ENCODE data around the gene RAD18.

Gene RAD18

GRCh38 chr3:8966150-8966819 lies 3.0 kb upstream of the RAD18 start:
- TF ChIP-seq FOXP2 (optimal IDR thresholded peaks at IDR 0.05; ENCODE audit: borderline replicate concordance, extremely low read depth, extremely low read length, insufficient read depth) (no peak), POLR2AphosphoS5 (IDR thresholded peaks at IDR 0.05; ENCODE audit: low read depth, low read length) (no peak), TAF1 (IDR thresholded peaks at IDR 0.05; ENCODE audit: borderline replicate concordance, insufficient read depth, low read length) (no peak), REST (IDR thresholded peaks at IDR 0.05; ENCODE audit: insufficient read depth in 1 of 2, low read depth in 2 of 2, low read length in 2 of 2) (no peak), SIN3A (IDR thresholded peaks at IDR 0.05; ENCODE audit: borderline replicate concordance, insufficient read depth, low read length) (no peak)

GRCh38 chr3:8964436-8965370 lies 1.4 kb upstream of the RAD18 start:
- TF ChIP-seq POLR2AphosphoS5 (IDR thresholded peaks at IDR 0.05; ENCODE audit: low read depth, low read length) (no peak), FOXP2 (optimal IDR thresholded peaks at IDR 0.05; ENCODE audit: borderline replicate concordance, extremely low read depth, extremely low read length, insufficient read depth) (no peak), SIN3A (IDR thresholded peaks at IDR 0.05; ENCODE audit: borderline replicate concordance, insufficient read depth, low read length) (no peak), REST (IDR thresholded peaks at IDR 0.05; ENCODE audit: insufficient read depth in 1 of 2, low read depth in 2 of 2, low read length in 2 of 2) (no peak), TAF1 (IDR thresholded peaks at IDR 0.05; ENCODE audit: borderline replicate concordance, insufficient read depth, low read length) (no peak)

- TF ChIP-seq POLR2AphosphoS5 (IDR thresholded peaks at IDR 0.05; ENCODE audit: low read depth, low read length) (no peak), SIN3A (IDR thresholded peaks at IDR 0.05; ENCODE audit: borderline replicate concordance, insufficient read depth, low read length) (no peak), REST (IDR thresholded peaks at IDR 0.05; ENCODE audit: insufficient read depth in 1 of 2, low read depth in 2 of 2, low read length in 2 of 2) (no peak), TAF1 (IDR thresholded peaks at IDR 0.05; ENCODE audit: borderline replicate concordance, insufficient read depth, low read length) (no peak), FOXP2 (optimal IDR thresholded peaks at IDR 0.05; ENCODE audit: borderline replicate concordance, extremely low read depth, extremely low read length, insufficient read depth) (no peak)
These were observed 928 bp downstream of the RAD18 start for GRCh38 chr3:8962226-8962861.

- TF ChIP-seq FOXP2 (optimal IDR thresholded peaks at IDR 0.05; ENCODE audit: borderline replicate concordance, extremely low read depth, extremely low read length, insufficient read depth) (no peak), REST (IDR thresholded peaks at IDR 0.05; ENCODE audit: insufficient read depth in 1 of 2, low read depth in 2 of 2, low read length in 2 of 2) (no peak), SIN3A (IDR thresholded peaks at IDR 0.05; ENCODE audit: borderline replicate concordance, insufficient read depth, low read length) (no peak), POLR2AphosphoS5 (IDR thresholded peaks at IDR 0.05; ENCODE audit: low read depth, low read length) (no peak), TAF1 (IDR thresholded peaks at IDR 0.05; ENCODE audit: borderline replicate concordance, insufficient read depth, low read length) (no peak)
These were observed 3.6 kb downstream of the RAD18 start for GRCh38 chr3:8959668-8960067.
